Neural progenitor cell (in vitro differentiated cells): ENCODE results near the gene GSDME. TPM values are rescaled to one million over a fixed set of nuclear protein-coding genes. Genes with fewer than 3 reads are reported as not detected.

Experiments
- DNase-seq: peaks from one replicate; pipeline ENCODE4 v3.0.0-alpha.2; 2016; ENCODE audit warnings: low spot score
- H2AFZ ChIP-seq: fragments of 200-600 bp; sonication (generic); replicated peaks from 2 replicates; pipeline ENCODE4 v1.6.1; 2016; ENCODE audit warnings: antibody characterized with exemption
- H3F3A ChIP-seq: fragments of 200-600 bp; sonication (generic); 2 replicates; pipeline ENCODE4 v1.6.1; 2016; ENCODE audit warnings: antibody characterized with exemption, low read depth
- H3K27ac ChIP-seq: fragments of 200-600 bp; sonication (generic); 2 replicates; pipeline ENCODE4 v1.5.1; 2016; ENCODE audit warnings: mild to moderate bottlenecking
- H3K27me3 ChIP-seq: fragments of 200-600 bp; sonication (generic); 2 replicates; pipeline ENCODE4 v1.6.1; 2016; ENCODE audit warnings: mild to moderate bottlenecking, moderate library complexity
- H3K36me3 ChIP-seq: fragments of 200-600 bp; sonication (generic); 2 replicates; pipeline ENCODE4 v1.5.1; 2016
- H3K4me1 ChIP-seq: fragments of 200-600 bp; sonication (generic); 2 replicates; pipeline ENCODE4 v1.6.1; 2016; ENCODE audit warnings: mixed run types
- H3K4me2 ChIP-seq: fragments of 200-600 bp; sonication (generic); 2 replicates; pipeline ENCODE4 v1.6.1; 2016
- H3K4me3 ChIP-seq: fragments of 200-600 bp; sonication (generic); 2 replicates; pipeline ENCODE4 v1.5.1; 2016
- H3K79me2 ChIP-seq: fragments of 200-600 bp; sonication (generic); 2 replicates; pipeline ENCODE4 v1.6.1; 2016; ENCODE audit warnings: low read depth
- H3K9ac ChIP-seq: fragments of 200-600 bp; sonication (generic); 2 replicates; pipeline ENCODE4 v1.6.1; 2016
- H3K9me3 ChIP-seq: fragments of 200-600 bp; sonication (generic); 2 replicates; pipeline ENCODE4 v1.5.1; 2016; ENCODE audit warnings: low read depth
- H4K20me1 ChIP-seq: fragments of 200-600 bp; sonication (generic); 2 replicates; pipeline ENCODE4 v1.6.1; 2016; ENCODE audit warnings: low read depth
- H3K27ac Mint-ChIP-seq: 3 replicates; pipeline ENCODE4 v1.8.0; 2021; ENCODE audit warnings: mixed read lengths
- H3K27me3 Mint-ChIP-seq: 2 replicates; pipeline ENCODE4 v1.8.0; 2022; ENCODE audit warnings: low read depth, mild to moderate bottlenecking, inconsistent platforms, moderate library complexity, mixed read lengths; ENCODE audit not compliant: insufficient read depth
- H3K36me3 Mint-ChIP-seq: 3 replicates; pipeline ENCODE4 v1.8.0; 2021; ENCODE audit warnings: mixed read lengths
- H3K4me1 Mint-ChIP-seq: 3 replicates; pipeline ENCODE4 v1.8.0; 2021; ENCODE audit warnings: mixed read lengths
- H3K4me3 Mint-ChIP-seq: 3 replicates; pipeline ENCODE4 v1.8.0; 2021; ENCODE audit warnings: mild to moderate bottlenecking, moderate library complexity, mixed read lengths
- H3K9me3 Mint-ChIP-seq: 3 replicates; pipeline ENCODE4 v1.8.0; 2020; ENCODE audit warnings: mixed read lengths
- CTCF ChIP-seq: fragments of 200-600 bp; sonication (generic); IDR thresholded peaks from 2 replicates; pipeline ENCODE4 v1.5.1; 2017; ENCODE audit warnings: antibody characterized with exemption, mild to moderate bottlenecking
- EZH2 ChIP-seq: fragments of 200-600 bp; sonication (generic); IDR thresholded peaks from 2 replicates; pipeline ENCODE4 v1.6.1; 2017; ENCODE audit warnings: antibody characterized with exemption, mild to moderate bottlenecking, moderate library complexity
- EZH2phosphoT487 ChIP-seq: fragments of 200-600 bp; sonication (generic); IDR thresholded peaks from 2 replicates; pipeline ENCODE4 v1.6.1; 2017; ENCODE audit warnings: antibody characterized with exemption
- total RNA-seq: library from RNA; depleted of rRNA; stranded (reverse); fragments of >200 nt; gene quantifications from 2 replicates; pipeline ENCODE4 v1.2.3, GENCODE V29; 2015; ENCODE audit warnings: low replicate concordance

Gene GSDME
- total RNA-seq, 1 donor from 2014 or later: 15.5 TPM

- no peaks in the 10 kb centered on the region for H3K4me1 ChIP-seq
- peaks cover 2% of the 10 kb centered on the region for H3K27me3 Mint-ChIP-seq
Observed at GRCh38 chr7:24788961-24789576, 31.8 kb upstream of the GSDME start.

GRCh38 chr7:24788075-24788474 lies 30.8 kb upstream of the GSDME start:
- Mint-ChIP-seq H3K9me3 (peaks cover 25% of the 10 kb centered on the region), H3K36me3 (peaks cover 3% of the 10 kb centered on the region), H3K27ac (no peak overlapping the region), H3K27me3 (peaks cover 8% of the 10 kb centered on the region), H3K4me1 (no peaks in the 10 kb centered on the region), H3K4me3 (no peak overlapping the region)
- H3K9ac ChIP-seq: no peak overlapping the region
- no peak for TF ChIP-seq EZH2
- peak; percentile 45 for TF ChIP-seq CTCF
- H3K4me1 ChIP-seq: no peaks in the 10 kb centered on the region
- H3K27me3 ChIP-seq: no peaks in the 10 kb centered on the region
- H3K4me2 ChIP-seq: no peak overlapping the region
- no peaks in the 10 kb centered on the region for H3F3A ChIP-seq
- H3K27ac ChIP-seq: no peak overlapping the region
- no peak overlapping the region for H2AFZ ChIP-seq
- no peaks in the 10 kb centered on the region for H3K79me2 ChIP-seq
- DNase-seq: no peak
- H3K36me3 ChIP-seq: no peaks in the 10 kb centered on the region
- H3K4me3 ChIP-seq: no peak overlapping the region
- H3K9me3 ChIP-seq: no peaks in the 10 kb centered on the region
- H4K20me1 ChIP-seq: no peaks in the 10 kb centered on the region

More at GRCh38 chr7:24788961-24789576, 31.8 kb upstream of the GSDME start:
- H3K36me3 ChIP-seq: no peaks in the 10 kb centered on the region
- H3K4me2 ChIP-seq: no peak overlapping the region
- no peaks in the 10 kb centered on the region for H3K79me2 ChIP-seq
- Mint-ChIP-seq H3K9me3 (peaks cover 19% of the 10 kb centered on the region), H3K27ac (no peak overlapping the region), H3K4me1 (no peaks in the 10 kb centered on the region), H3K4me3 (no peak overlapping the region), H3K36me3 (no peaks in the 10 kb centered on the region)
- H3K27me3 ChIP-seq: no peaks in the 10 kb centered on the region
- H4K20me1 ChIP-seq: no peaks in the 10 kb centered on the region
- H3K4me3 ChIP-seq: no peak overlapping the region
- H3K9me3 ChIP-seq: no peaks in the 10 kb centered on the region
- DNase-seq: no peak
- TF ChIP-seq CTCF (no peak), EZH2phosphoT487 (no peak), EZH2 (no peak)
- no peak overlapping the region for H3K9ac ChIP-seq
- H3K27ac ChIP-seq: no peak overlapping the region
- no peak overlapping the region for H2AFZ ChIP-seq
- H3F3A ChIP-seq: no peaks in the 10 kb centered on the region

- no peaks in the 10 kb centered on the region for H3F3A ChIP-seq
- H3K4me2 ChIP-seq: no peak overlapping the region
- no peaks in the 10 kb centered on the region for H3K9me3 ChIP-seq
- Mint-ChIP-seq H3K4me3 (no peak overlapping the region), H3K27me3 (peaks cover 8% of the 10 kb centered on the region), H3K27ac (no peak overlapping the region), H3K4me1 (no peaks in the 10 kb centered on the region), H3K9me3 (peaks cover 25% of the 10 kb centered on the region), H3K36me3 (peaks cover 3% of the 10 kb centered on the region)
- no peaks in the 10 kb centered on the region for H4K20me1 ChIP-seq
- H3K36me3 ChIP-seq: no peaks in the 10 kb centered on the region
- DNase-seq: no peak
- TF ChIP-seq CTCF: no peak
- no peak for TF ChIP-seq EZH2phosphoT487
- no peak for TF ChIP-seq EZH2
- H2AFZ ChIP-seq: no peak overlapping the region
- H3K4me1 ChIP-seq: no peaks in the 10 kb centered on the region
- no peak overlapping the region for H3K4me3 ChIP-seq
- H3K9ac ChIP-seq: no peak overlapping the region
- H3K27me3 ChIP-seq: no peaks in the 10 kb centered on the region
- no peaks in the 10 kb centered on the region for H3K79me2 ChIP-seq
- no peak overlapping the region for H3K27ac ChIP-seq
Observed at GRCh38 chr7:24786941-24787340, 29.7 kb upstream of the GSDME start.
